ENCODE results near the gene ANGEL1. TPM values are rescaled to one million over a fixed set of nuclear protein-coding genes. Genes with fewer than 3 reads are reported as not detected.

Gene ANGEL1
- total RNA-seq, 1 donor from 2014 or later = 10.5 TPM

DNA sequence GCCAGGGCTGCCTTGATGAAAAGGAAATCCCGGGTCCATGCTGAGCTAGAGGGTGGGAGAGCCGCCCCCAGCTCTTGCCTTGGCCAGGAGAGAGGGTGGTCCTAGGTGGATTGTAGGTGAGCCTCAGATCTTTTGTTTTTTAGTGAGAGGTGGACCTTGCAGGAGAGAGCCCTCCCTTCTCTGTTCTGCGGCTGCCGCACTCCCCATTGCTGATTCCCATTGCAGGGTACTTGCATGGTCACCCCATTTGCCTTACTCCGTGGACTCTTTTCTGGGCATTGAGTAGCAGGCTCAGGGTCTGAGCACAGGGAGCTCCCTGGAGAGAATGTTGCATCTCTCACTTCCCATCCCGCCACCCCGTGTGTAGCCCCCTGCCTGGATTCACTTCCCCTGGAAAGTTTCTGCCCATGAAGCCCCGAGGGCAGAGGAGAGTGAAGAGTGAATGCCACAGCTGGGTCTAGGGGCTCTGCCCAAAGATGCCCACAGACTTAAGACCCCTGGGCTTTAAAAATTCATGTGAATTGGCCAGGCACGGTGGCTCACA lies 41.2 kb downstream of the ANGEL1 start:
- DNase-seq (ENCODE audit: missing footprints) (no peak), ATAC-seq (no peak)
- intact Hi-C loops (cut with DNase I) = no loop called here

DNA sequence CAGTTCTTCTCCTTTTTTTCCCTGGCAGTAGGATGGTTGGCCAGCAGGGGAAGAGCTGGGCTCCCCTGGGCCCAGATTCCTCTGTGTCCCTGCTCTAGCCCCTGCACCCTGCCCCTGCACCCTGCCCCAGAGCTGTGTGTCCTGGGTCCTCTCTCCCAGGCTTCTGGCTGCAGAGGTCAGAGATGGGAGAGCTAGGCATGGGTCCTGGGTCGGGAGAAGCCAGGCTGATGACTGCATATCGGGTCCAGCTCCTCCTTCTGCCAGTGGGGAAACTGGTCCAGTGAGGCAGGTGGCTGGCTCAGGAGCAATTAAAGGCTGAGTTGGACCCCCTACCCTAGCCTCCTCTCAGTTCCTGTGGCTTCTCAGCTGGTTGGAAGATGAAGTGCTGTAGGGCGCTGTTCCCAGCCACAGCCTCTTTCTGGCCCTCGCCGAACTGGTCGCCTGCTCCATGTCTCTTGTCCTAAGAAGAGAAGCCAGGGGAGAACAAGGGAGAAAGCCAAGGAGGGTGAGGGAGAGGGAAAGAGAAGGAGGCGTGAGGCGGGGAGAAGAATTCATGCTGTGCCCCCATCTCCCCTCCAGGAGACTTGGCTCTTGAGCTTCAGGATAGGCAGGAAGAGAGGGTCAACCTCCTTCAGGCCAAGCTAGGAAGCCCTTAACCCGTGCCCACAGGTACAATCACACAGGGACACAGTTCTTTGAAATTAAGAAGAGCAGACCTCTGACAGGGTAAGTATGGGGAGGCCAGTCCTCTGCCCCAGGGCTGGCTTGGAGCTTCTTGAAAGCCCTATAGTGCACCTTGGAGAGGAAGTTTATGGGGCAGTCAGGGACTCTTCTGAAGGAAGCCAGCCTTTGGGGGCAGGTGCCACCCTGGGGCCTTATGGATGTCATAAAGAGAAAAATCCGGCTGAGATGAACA lies 41.9 kb downstream of the ANGEL1 start:
- ATAC-seq (no peak), DNase-seq (ENCODE audit: missing footprints) (no peak)
- intact Hi-C loops (cut with DNase I) = no loop called here

DNA sequence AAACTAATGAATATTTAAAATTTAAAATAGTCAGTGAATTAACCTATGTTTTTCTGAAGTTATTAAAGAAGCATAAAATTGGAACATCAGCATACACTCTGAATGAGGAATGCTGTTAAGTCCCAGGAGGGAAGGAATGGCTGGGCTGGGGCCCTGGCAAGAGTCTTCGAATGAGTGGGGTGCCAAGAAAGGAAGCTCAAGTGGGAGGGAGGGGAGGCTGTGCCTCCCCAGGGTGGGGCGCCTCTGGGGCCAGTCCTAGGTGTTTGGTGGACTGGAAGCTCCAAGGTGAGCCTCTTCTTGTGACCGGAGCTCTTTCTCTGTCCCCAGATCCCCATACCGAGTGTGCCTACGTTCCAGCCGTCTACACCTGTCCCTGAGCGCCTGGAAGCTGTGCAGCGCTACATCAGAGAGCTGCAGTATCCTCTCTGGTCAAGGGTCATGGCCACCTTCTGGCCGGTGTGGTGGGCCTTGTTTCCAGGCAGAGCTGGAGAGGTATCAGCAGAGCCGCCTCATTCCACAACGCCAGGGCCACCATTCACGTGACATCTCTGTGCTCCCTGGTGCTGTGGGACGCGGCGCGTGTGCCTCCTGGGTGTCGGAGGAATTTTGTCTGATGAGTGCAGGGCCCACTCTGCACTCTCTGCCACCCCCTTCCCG lies 42.9 kb downstream of the ANGEL1 start:
- intact Hi-C loops (cut with DNase I) = no loop called here
- DNase-seq (ENCODE audit: missing footprints) (no peak), ATAC-seq (no peak)

DNA sequence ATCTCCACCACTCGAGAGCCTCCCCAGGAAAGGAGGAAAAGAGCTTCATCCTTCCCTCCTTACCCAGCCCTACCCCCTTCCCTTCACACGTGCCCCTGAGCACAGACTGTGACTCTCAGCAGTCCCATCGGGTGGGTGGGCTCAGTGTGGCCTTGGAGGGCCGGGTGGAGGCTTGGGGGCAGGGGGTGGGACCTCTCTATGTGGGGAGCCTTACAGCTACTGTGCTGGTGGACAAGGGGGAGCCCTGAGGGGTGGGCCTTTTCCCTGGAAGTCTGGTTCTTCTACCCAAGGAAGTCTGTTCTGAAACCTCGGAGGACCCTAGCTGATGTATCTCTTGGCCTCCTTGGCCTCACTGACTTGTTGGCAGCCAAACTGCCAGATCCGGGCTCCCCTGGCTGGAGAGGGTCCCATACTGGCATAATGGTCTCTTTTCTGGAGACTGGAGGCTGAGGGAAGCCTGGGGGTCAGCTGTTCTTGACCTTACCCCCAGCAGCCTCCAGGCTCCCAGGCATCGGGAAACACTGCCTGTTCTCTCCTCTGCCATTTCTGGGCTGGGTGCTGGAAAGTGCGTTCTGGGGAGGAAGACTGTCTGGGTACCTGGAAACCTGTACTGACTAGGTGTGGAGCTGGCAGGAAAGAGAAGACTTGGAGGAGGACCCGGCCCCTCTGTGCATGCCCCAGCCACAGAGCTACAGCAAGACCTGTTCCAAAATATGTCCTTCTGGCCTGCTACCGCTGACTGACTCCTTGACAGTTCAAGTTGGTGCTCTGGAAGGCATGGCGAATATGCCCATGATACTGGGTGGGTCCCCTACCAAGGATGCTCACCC lies 43.8 kb downstream of the ANGEL1 start:
- DNase-seq (ENCODE audit: missing footprints) (no peak), ATAC-seq (no peak)
- intact Hi-C loops (cut with DNase I) = no loop called here

DNA sequence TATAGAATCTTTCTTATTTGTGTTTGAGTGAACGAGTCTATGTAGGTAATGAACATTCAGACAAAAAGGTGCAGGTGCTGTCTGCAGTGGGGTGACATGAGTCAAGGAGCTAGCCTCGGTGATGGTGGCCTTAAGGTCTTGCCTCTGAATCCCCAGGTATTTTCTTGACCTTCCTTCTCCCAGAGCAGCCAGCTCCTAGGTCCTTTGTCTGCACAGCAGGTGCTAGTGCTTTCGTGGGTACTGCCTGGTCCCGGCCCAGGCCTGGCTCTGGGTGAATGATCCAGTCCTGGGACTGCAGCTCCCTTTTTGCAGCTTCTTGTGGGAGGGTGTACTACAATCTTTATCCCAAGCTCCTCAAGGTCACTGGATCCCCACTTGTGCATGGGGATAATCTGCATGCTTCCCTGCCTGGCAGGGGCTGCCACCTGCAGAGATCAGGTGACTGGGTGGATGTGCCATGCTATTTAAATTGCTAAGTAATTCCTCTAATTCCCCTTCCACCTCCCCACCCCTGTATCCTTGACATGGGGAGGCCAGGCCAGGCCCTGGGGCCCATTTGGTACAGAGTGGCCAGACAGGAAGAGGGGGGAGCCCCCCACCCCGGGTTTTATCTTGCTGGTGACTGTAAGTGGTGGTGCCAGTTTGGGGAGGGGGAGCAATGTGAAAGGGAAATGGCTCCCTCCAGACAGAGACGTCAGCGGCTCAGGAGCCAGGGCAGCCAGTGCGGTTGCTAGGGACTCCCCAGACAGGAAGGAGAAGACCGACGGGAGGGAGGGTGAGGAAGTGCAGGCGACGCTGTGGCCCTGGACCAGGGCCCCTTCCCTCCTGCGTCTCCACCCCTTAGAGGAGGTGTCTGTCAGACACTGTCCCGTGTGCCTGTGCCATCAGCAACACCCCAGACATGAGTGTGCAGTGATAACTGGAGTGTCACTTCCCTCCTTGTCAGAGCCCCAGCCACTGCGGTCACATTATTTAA lies 44.7 kb downstream of the ANGEL1 start:
- intact Hi-C loops (cut with DNase I) = no loop called here
- ATAC-seq = peak; percentile 86
- DNase-seq (ENCODE audit: missing footprints) = no peak

DNA sequence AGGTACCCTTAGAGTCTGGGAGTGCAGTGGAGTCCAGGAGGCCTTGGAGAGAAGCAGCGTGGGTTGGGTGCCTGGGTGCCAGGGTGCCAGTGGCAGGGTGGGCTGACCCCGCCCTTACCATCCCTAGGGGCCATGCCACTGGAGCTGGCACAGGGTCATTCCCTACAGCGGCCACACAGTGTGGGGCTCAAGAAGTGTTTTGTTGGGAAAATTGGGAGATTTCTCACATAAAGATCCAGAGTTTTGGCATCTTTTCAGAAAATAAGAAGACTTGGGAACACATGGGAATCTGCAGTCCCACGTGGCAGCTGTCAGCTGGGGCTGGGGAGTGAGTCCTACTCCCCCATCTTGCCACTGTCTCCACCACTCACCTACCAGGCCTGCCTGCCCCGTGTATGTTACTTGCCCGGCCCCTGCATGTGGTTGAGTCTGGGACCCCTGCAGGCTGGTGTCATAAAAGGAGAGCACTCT lies 47.2 kb downstream of the ANGEL1 start:
- DNase-seq (ENCODE audit: missing footprints) (no peak), ATAC-seq (no peak)
- intact Hi-C loops (cut with DNase I) = no loop called here

DNA sequence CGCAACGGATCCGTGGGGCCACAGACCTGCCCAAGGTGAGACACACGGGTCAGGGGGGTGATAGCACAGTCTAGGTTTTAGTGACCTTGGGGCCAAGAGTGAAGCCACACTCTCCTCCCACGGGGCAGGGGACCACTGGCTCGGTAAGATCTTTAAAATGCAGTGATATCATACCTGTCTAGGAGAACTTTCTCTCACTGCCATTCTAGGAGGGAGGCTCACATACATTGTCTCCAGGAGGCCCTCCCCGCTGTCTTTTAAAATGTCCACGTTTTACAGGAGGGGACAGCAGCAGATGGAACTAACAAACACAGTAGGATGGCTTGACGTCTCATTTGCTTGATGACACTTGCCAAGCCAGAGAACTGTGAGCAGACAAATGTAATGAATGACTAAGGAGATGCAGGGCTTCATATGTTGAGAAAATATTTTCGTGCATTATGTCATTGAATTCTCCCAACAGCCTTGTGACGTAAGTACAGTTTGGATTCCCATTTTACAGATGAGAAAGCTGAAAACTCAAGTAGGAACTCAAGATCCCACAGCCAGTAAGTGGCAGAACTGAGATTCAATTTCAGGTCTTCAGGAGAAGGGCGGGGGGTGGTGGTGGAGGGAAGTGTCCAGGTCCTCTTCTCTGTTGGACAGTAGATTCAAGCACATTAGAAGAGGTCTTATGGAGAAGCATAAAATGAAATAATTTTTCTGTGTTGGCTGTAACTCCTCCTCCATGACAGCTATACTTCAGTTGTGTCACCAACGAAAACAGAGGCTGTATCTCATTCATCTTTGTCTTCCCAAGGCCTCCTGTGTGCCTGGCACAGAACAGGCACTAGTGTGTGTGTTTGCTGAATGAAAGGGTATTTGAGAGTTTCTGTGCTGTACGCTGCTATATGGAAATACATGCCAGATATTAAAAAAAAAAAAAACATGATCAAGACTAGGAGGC lies 49.3 kb downstream of the ANGEL1 start:
- intact Hi-C loops (cut with DNase I) = loop anchor here (2.0 kb wide), 1 partner anchor 43 kb away; no protein-coding TSS in a partner anchor
- ATAC-seq = no peak
- DNase-seq (ENCODE audit: missing footprints) = no peak

DNA sequence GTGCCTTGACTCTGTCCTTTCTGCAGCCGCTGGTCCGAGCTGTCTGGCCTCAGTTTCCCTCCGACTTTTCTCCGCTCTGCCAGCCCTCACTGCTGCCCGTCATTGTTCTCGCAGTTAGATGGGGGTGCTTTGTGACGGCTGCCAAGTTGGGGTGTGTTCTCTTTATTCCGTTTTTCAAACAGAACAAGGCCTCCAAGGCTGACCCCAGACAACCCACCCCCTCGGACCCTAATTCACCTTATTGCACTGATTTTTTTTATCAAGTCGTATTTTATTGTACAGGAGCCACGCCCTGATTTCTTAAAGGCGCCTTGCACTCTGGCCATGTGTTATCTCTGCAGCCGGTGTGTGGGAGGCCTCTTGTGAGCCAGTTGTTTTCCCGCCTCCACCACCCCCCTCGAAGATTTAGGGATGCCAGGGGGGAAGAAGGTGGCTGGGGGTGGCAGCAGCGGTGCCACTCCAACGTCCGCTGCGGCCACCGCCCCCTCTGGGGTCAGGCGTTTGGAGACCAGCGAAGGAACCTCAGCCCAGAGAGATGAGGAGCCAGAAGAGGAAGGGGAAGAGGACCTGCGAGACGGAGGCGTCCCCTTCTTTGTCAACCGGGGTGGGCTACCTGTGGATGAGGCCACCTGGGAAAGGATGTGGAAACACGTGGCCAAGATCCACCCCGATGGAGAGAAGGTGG lies 50.1 kb downstream of the ANGEL1 start:
- ATAC-seq (peak; percentile 20), DNase-seq (ENCODE audit: missing footprints) (no peak)
- intact Hi-C loops (cut with DNase I) = loop anchor here (2.0 kb wide), 1 partner anchor 42 kb away; no protein-coding TSS in a partner anchor

DNA sequence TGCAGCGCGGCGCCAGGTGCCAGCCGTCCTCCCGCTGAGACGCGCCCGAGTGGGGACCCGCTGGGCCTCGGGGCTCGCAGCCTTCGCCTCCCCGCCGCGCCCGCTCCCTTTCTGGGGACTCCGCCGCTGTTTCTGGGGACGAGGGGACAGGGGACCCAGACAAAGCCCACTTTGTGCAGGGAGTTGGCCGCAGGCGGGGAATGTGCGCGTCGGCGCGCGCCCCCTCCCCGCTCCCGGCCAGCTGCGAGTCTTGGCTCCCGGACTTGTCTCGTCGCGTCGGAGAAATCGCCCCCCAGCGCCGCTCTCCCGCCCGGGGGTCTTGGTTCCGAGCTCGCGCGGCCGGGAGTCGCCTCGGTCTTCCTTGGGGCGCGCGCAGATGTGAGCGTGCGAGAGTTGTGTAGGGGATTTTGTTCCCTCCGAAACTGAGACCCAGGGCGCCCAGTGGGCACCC lies 50.7 kb downstream of the ANGEL1 start:
- DNase-seq (ENCODE audit: missing footprints) (no peak), ATAC-seq (no peak)
- intact Hi-C loops (cut with DNase I) = loop anchor here (2.0 kb wide), 1 partner anchor 41 kb away; no protein-coding TSS in a partner anchor

DNA sequence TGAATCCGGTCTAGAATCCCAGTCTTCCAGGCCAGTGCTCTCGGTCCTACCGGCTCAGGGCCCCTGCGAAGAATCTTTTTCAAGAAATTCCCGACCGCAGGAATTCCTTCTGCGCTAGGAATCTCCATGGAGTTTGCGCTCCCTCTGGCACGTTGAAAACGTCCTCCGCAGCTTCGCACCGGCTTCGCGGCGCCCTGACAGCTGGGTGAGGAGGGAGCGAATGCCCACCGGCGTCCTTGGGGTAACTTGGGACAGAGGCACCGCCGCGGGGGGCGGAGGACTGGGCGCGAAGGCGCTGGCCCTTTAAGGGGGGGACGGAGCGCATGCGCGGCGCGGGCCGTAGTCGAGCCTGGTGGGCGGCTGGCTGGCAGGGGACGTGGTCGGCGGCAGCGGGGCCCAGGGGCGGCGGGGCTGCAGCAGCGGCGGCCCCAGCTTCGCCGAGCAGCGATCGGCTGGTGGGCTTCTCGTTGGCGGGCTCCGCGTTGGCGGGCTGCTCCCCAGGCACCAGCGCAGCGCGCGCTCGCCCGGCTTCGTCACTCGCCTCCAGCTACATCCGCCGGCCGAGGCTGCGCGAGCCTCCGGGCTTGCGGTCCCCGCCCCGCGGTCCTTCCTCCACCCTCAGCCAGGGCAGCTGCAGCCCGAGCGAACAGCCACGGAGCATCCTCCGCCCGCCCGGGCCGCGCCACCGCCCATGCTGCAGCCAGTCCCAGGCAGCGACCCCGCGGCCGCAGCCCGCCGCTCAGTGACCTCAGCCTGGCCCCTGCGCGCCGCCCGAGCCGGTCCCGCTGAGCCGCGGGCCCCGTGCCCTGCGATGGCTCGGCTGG lies 51.3 kb downstream of the ANGEL1 start, which contains the start of gene VASH1:
Gene VASH1 (plus strand): TSS at position 333 of the 824 bp plus-strand sequence. CDS start 1,354 bp downstream, outside the sequence.
- ATAC-seq (peak; percentile 81), DNase-seq (ENCODE audit: missing footprints) (peak; percentile 86)
- intact Hi-C loops (cut with DNase I) = no loop called here

DNA sequence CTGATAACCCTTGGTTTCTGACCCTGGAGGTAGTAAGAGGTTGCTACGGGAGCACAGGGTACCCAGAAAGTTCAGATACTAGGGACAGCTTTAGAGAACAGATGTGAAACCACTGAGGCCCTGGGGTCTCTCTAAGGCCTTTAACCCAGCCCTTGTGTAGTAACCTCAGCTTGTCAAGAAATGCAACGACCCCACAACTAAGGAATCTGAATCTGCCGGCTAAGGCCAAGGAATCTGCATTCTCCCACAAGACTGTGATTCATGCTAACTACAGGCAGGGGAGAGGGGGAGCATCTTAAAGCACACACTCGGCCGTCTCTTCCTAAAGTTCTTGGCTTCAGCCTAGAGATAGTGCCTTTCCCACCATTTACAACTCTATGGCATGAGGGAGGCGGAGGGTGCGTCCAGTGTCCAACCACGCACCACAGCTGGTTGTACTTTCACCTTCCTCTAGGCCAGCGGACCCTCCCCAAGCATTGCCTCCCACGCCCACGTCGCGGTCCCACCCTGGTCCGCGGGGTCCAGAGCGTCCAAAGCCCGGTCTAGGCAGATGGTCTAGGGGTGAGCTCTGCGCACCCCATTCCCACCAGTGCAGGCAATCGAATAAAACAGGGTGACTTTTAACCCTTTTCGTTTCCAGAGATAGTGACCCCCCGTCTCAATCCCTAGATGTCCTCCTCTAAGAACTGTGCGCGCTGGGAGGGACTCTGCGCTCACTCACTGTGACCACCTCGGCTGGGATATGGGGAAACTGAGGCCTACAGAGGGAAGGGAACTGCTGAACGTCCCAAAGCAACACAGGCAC lies 52.1 kb downstream of the ANGEL1 start:
- ATAC-seq (no peak), DNase-seq (ENCODE audit: missing footprints) (no peak)
- intact Hi-C loops (cut with DNase I) = no loop called here

DNA sequence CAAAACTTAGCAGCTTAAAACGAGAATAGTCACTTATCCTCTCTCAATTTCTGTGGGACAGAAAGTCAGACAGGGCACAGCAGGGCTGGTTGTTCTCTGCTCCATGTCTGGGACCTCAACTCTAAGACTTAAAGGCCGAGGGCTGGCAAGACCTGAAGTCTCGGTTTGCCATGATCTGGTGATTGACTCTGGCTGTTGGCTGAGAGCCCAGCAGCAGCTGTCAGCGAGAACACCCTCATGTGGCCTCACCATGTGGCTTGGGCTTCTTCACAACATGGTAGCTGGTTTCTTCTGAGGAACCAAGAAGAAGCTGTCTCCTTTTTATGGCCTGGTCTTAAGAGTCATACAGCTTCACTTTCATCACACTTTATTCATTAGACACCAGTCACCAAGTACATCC lies 53.1 kb downstream of the ANGEL1 start:
- DNase-seq (ENCODE audit: missing footprints) (no peak), ATAC-seq (no peak)
- intact Hi-C loops (cut with DNase I) = no loop called here

DNA sequence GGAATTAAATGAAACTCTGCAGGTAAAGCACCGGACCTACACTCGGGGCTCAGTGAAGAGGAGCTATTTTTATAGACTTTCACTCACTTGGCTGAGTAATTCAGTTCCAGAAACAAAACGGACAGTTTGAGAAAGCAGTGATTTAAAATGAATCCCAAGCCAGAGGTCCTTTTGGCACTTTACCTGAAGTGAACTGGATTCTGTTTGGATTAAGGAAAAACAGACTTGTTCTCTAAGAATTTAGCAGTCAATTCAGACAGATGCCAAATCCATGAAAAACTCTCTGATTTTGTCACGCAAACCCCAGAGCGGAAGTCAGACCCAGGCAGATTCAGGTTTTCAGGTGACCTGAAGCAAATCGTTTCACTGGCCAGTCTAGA lies 56.3 kb downstream of the ANGEL1 start:
- ATAC-seq (no peak), DNase-seq (ENCODE audit: missing footprints) (no peak)
- intact Hi-C loops (cut with DNase I) = no loop called here

DNA sequence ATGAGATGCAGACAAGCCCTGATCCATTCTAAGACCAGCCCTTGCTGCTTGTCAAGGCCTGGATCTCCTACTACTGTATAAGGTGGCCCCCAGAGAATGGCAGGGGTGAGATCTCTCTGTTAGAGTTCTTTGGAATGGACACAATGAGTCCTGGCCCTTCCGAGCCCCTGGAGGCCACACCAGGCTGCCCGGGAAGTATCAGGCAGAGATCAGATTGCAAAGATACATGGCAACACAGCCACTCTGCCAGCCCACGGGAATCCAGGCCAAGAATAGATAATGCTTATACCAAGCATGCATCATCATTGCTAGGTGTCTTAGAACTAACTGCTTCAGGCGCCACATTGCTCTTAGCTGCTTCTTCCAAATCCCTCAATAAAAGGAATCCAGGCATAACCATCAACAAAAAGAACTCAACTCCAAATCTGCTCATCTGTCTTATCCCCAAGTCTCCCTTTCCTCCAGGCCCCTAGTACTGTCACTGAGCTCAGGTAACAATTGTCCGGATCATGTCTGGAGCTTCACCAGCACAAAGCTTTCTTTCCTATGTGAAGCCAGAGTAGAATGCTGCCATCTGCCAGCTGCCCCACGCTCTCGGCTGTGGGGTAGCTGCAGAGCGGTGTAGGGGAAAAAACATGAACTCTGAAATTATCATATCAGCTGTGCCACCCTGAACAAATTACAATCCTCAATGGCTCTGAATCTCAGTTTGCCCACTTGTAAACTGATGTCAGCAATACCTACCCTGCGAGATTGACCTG lies 56.9 kb downstream of the ANGEL1 start:
- intact Hi-C loops (cut with DNase I) = no loop called here
- DNase-seq (ENCODE audit: missing footprints) (no peak), ATAC-seq (no peak)

Data from Right ventricle myocardium inferior (tissue), 1 donor.